Fibroblast of the aortic adventitia (primary cell): ENCODE results near the gene JARID2. TPM values are rescaled to one million over a fixed set of nuclear protein-coding genes. Genes with fewer than 3 reads are reported as not detected.

Source experiments
- DNase-seq: peaks from one replicate; pipeline ENCODE4 v3.0.0-alpha.2; 2010; ENCODE audit warnings: low read depth
- H3K4me3 ChIP-seq: 2 replicates; pipeline ENCODE4 v1.5.1; 2011; ENCODE audit warnings: low read depth, mild to moderate bottlenecking, control low read depth, low read length, moderate library complexity
- CTCF ChIP-seq: IDR thresholded peaks from 2 replicates; pipeline ENCODE4 v1.5.1; 2011; ENCODE audit warnings: mild to moderate bottlenecking, low read length, control low read depth, inconsistent platforms; ENCODE audit not compliant: insufficient read depth
- total RNA-seq: library from RNA; depleted of rRNA; stranded (reverse); fragments of >200 nt; gene quantifications from 2 replicates; pipeline ENCODE4 v1.2.3, GENCODE V29; 2012; ENCODE audit warnings: low replicate concordance

JARID2 gene
- total RNA-seq, 1 donor: 8.3 TPM

- DNase-seq: peak; percentile 78
- no peak overlapping the region for H3K4me3 ChIP-seq
- TF ChIP-seq CTCF: no peak
These were observed 256.1 kb downstream of the JARID2 start for GRCh38 chr6:15501826-15502445.

- no peak for DNase-seq
- H3K4me3 ChIP-seq: no peak overlapping the region
These were observed 256.8 kb downstream of the JARID2 start for GRCh38 chr6:15502446-15503345.

DNA sequence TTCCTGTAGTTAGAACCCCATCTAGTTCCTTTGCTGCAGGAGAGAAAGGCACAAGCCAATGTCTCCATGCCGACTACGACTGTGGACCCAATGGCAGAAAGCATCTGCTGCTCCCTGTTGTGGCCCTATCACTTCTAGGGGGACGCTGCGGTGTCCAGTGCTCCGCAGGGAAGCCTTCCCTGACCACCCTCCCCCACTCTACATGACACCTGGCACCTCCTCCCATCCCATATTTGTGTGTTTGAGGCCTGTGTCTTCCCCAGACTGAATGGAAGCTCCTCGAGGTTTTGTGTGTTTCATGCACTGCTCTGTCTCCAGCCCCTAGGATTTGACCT, 257.4 kb downstream of the JARID2 start:
- no peak overlapping the region for H3K4me3 ChIP-seq
- TF ChIP-seq CTCF: no peak
- DNase-seq: no peak

More at GRCh38 chr6:15502446-15503345, 256.8 kb downstream of the JARID2 start:
- TF ChIP-seq CTCF: no peak

GRCh38 chr6:15504040-15504495, 258.2 kb downstream of the JARID2 start:
- TF ChIP-seq CTCF: peak; percentile 31
- DNase-seq: peak; percentile 35
- no peak overlapping the region for H3K4me3 ChIP-seq

DNA sequence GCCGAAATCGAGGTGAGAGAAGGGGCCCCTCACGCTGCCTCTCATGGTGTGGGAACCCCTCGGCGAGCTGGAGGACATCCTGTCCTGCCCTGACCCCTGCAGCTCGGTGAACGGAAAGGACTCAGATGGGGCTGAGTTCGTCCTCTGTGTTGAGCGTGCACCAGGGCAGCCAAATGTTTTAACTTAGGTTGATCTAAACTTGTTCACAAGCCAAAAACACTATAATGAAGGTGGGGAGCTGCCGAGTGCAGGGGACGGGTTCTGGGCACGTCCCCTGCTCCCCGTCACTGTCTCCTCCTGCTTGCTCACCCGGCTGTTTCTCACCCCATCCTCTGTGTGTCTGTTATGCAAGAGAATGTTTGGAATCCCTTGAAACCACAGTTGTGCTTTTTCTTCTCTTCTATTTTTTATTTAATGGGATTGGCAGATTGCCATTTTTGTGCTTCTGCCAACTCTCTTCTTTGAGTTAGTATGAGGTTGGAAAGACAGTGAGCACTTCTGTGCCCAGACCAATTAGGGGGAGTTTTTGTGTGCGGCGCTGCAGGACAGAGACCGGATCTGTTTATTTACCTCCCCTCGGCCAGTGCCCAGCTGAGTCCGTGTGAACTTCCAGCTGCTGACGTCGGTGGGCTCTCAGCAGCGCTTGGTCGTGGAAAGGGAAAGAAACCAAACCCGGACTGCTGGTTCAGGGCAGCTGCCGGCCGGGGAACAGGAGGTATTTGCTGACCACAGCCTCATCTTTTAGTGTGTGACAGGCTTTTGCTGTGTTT, 258.9 kb downstream of the JARID2 start:
- TF ChIP-seq CTCF: no peak
- DNase-seq: peak; percentile 98
- H3K4me3 ChIP-seq: peak overlapping the region; percentile 47

GRCh38 chr6:15505463-15505918, 259.6 kb downstream of the JARID2 start:
- TF ChIP-seq CTCF: no peak
- peak overlapping the region; percentile 22 for H3K4me3 ChIP-seq
- no peak for DNase-seq
